Stimulated activated CD4-positive, alpha-beta T cell treated with anti-CD3 and anti-CD28 coated beads, TNF-alpha, amount 100 ng/mL, for 1 hour (primary cell): ENCODE data around the gene CD79A.
"Not testable (repeated sequence)": the region's sequence is repeated elsewhere in the genome, so short reads cannot be mapped to it uniquely, and the experiment has no call there.

ENCODE experiments used
- DNase-seq, 3 donors: peaks; one replicate each; pipeline ENCODE4 v3.0.0-alpha.2; 2020; ENCODE audit warnings: low read depth in 3 of 3, low spot score in 1 of 3

CD79A gene

GRCh38 chr19:41862445-41862986 is 14.6 kb upstream of the CD79A start:
- DNase-seq = no peak

GRCh38 chr19:41863209-41863931 is 13.7 kb upstream of the CD79A start:
- no peak for DNase-seq

- DNase-seq = no peak
Observed at GRCh38 chr19:41864374-41864773, 12.7 kb upstream of the CD79A start.

GRCh38 chr19:41866284-41866683 is 10.8 kb upstream of the CD79A start:
- DNase-seq = no peak

- DNase-seq = no peak
Observed at GRCh38 chr19:41868120-41868988, 8.7 kb upstream of the CD79A start.

- no peak for DNase-seq
Observed at GRCh38 chr19:41868989-41869300, 8.1 kb upstream of the CD79A start.

GRCh38 chr19:41869374-41869955 is 7.6 kb upstream of the CD79A start:
- no peak for DNase-seq

- no peak for DNase-seq
Observed at GRCh38 chr19:41870401-41870873, 6.6 kb upstream of the CD79A start.

GRCh38 chr19:41871573-41872383 is 5.3 kb upstream of the CD79A start:
- peak in 1 of 3 donors; percentile 34 for DNase-seq

GRCh38 chr19:41872384-41872774 is 4.7 kb upstream of the CD79A start:
- DNase-seq = no peak

GRCh38 chr19:41872775-41873647 is 4.1 kb upstream of the CD79A start:
- DNase-seq = peak in 1 of 3 donors; percentile 57

- DNase-seq = not testable (repeated sequence)
Observed at GRCh38 chr19:41875973-41876372, 1.1 kb upstream of the CD79A start.

- no peak for DNase-seq
Observed at GRCh38 chr19:41877916-41878905, 1.1 kb downstream of the CD79A start.

GRCh38 chr19:41879080-41879479 is 2.0 kb downstream of the CD79A start:
- no peak for DNase-seq

GRCh38 chr19:41879670-41880328 is 2.7 kb downstream of the CD79A start:
- DNase-seq = no peak

GRCh38 chr19:41880329-41880708 is 3.2 kb downstream of the CD79A start:
- no peak for DNase-seq

GRCh38 chr19:41882568-41883462 is 5.7 kb downstream of the CD79A start, which contains the start of gene ARHGEF1:
ARHGEF1 (plus strand) TSS chr19:41883184; CDS start chr19:41888083, 4,899 bp downstream.
- DNase-seq = peak in 1 of 3 donors; percentile 50
